Heart left ventricle (tissue), 13 donors: ENCODE data around the gene ZNF784.

Source experiments
- POLR2A ChIP-seq, 2 donors: fragments of 450-650 bp; IDR thresholded peaks; one replicate each; pipeline ENCODE4 v1.6.1; 2017; ENCODE audit warnings: antibody characterized with exemption in 2 of 2, mild to moderate bottlenecking in 2 of 2, moderate library complexity in 2 of 2
- TF ChIP-seq, protein P1 (sequence below), 12 donors: fragments of 200-600 bp; sonication (generic) in 4 of 12; IDR thresholded peaks; one replicate each; pipeline versions ENCODE4 v1.5.0 to v1.8.0; 2018 to 2022; ENCODE audit warnings: antibody characterized with exemption in 12 of 12, mild to moderate bottlenecking in 5 of 12
- donor health status: ischemic (EF 13 %, LVEDD 7.1; RV severe dilation, severe dysfunction).
- donor health status: DM: no; HTN: yes; CAD: no.
- donor health status: DM: no; HTN: no; CAD: no.
- donor health status: ischemic (EF 25% LVEDD 6.9; RV normal size, moderate dysfunction).
- donor health status: ischemic (EF 25% LVEDD 5.7; RV mildly dilated, moderate dysfunction).
- donor health status: ischemic (EF 35%, LVEDD 5.7; RV mildly dilated, moderate dysfunction).
- donor health status: nonischemic (EF 11% LVEDD 7.7; RV severe dilation, severe dysfunction).
- donor health status: DM: yes; HTN: yes; CAD: no.
- donor health status: PGD.
- donor health status: ischemic (EF 29% LVEDD 5.4; RV normal size, mild dysfunction).
- donor health status: nonischemic (EF 23%, LVEDD 6.1; RV moderate dilation, normal function).

GRCh38 chr19:55599842-55600661 lies 24.3 kb downstream of the ZNF784 start, which contains the start of gene ZNF524:
- TF ChIP-seq, protein P1, sequence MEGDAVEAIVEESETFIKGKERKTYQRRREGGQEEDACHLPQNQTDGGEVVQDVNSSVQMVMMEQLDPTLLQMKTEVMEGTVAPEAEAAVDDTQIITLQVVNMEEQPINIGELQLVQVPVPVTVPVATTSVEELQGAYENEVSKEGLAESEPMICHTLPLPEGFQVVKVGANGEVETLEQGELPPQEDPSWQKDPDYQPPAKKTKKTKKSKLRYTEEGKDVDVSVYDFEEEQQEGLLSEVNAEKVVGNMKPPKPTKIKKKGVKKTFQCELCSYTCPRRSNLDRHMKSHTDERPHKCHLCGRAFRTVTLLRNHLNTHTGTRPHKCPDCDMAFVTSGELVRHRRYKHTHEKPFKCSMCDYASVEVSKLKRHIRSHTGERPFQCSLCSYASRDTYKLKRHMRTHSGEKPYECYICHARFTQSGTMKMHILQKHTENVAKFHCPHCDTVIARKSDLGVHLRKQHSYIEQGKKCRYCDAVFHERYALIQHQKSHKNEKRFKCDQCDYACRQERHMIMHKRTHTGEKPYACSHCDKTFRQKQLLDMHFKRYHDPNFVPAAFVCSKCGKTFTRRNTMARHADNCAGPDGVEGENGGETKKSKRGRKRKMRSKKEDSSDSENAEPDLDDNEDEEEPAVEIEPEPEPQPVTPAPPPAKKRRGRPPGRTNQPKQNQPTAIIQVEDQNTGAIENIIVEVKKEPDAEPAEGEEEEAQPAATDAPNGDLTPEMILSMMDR (IDR thresholded peaks at IDR 0.05): no peak
- no peak for TF ChIP-seq POLR2A (IDR thresholded peaks at IDR 0.05)
